Measurements from ENCODE around the gene JTB. TPM values are rescaled to one million over a fixed set of nuclear protein-coding genes. Genes with fewer than 3 reads are reported as not detected.
A peak's percentile ranks its signal among the peaks of the same experiment; 100 is the strongest.

JTB gene
- total and polyA plus RNA-seq, 9 of the 15 experiments (the other 6 are each of a cell fraction or from before 2014, with no cell fraction given) = 24.7 to 308 (median 151) TPM

GRCh38 chr1:153958961-153959260 is 18.6 kb downstream of the JTB start:
- POLR2A ChIA-PET = interaction anchor here (0.6 to 4.9 kb wide), 9 partner anchors 8 to 657 kb away, joined by 3 to 39 read pairs (median 8); partner anchors contain the start of genes CREB3L4, DENND4B, GATAD2B and RPS27
- in situ Hi-C loops (cut with MboI) (no loop called here), intact Hi-C loops (cut with micrococcal nuclease) (no loop called here)
- Histone ChIP-seq H3K4me3 (peak overlapping the region; percentile 94), H3K4me2 (ENCODE audit: insufficient read depth, low read length) (peak overlapping the region; percentile 82), H3K9ac (ENCODE audit: insufficient read depth in 1 of 2, low read depth in 2 of 2, low read length in 2 of 2) (peak overlapping the region; percentile 45 to 80; a peak in 3 of 4 replicates), H3K9me3 (replicated peaks; ENCODE audit: control insufficient read depth, insufficient read depth, low read depth, low read length) (no peaks in the 10 kb centered on the region), H3K27ac (ENCODE audit: extremely low read depth, low read depth, low read length) (peak overlapping the region; percentile 55), H3K4me1 (replicated peaks in 1 of 2; ENCODE audit: control insufficient read depth in 2 of 2, insufficient read depth in 2 of 2, low read length in 2 of 2) (peaks cover 29 to 30% of the 10 kb centered on the region in 2 experiments), H3K79me2 (ENCODE audit: control insufficient read depth, insufficient read depth, low read length) (peaks cover 65% of the 10 kb centered on the region), H3K9me1 (ENCODE audit: control insufficient read depth, insufficient read depth, low read length) (no peaks in the 10 kb centered on the region), H4K20me1 (replicated peaks; ENCODE audit: control insufficient read depth, insufficient read depth, low read length) (peaks cover 9% of the 10 kb centered on the region; the same call in 1 of the 2 replicates), H2AFZ (ENCODE audit: low read depth, low read length) (peak overlapping the region; percentile 64), H3K36me3 (ENCODE audit: control insufficient read depth, insufficient read depth, low read length) (peaks cover 35% of the 10 kb centered on the region; the same call in 2 of the 3 replicates), H3K27me3 (ENCODE audit: control insufficient read depth in 2 of 2, insufficient read depth in 2 of 2, low read length in 2 of 2) (no peaks in the 10 kb centered on the region)
- BruUV-seq (replicated peaks) = no TSS peak
- ATAC-seq (no peak), DNase-seq (ENCODE audit: extremely low read depth in 1 of 4, low spot score in 3 of 4) (no peak), FAIRE-seq (no peak)
- CTCF ChIA-PET (ENCODE audit: low intra/inter-chr PET ratio) = no interaction called here
- WGBS (ENCODE audit: insufficient coverage, low coverage, missing lambda C conversion rate) = 26% methylated on average over 4 of the region's 4 CpGs
- TF ChIP-seq CAMTA2 (CRISPR knock-in tag; conservative IDR thresholded peaks at IDR 0.05) (no peak), NR2C2 (CRISPR knock-in tag; IDR thresholded peaks at IDR 0.05) (no peak), NR2C2 (tag; IDR thresholded peaks at IDR 0.05) (0 out of 2 replicates have a peak, but pooled peaks have one; percentile 61), CLOCK (CRISPR knock-in tag; IDR thresholded peaks at IDR 0.05; ENCODE audit: borderline replicate concordance) (no peak), MEF2D (tag; conservative IDR thresholded peaks at IDR 0.05; ENCODE audit: low read depth) (no peak), ZNF639 (CRISPR knock-in tag; conservative IDR thresholded peaks at IDR 0.05 in 1 of 2, IDR thresholded peaks at IDR 0.05 in 1 of 2) (no peak), ZNF584 (CRISPR knock-in tag; IDR thresholded peaks at IDR 0.05; ENCODE audit: low read depth) (no peak), ARNT (IDR thresholded peaks at IDR 0.05) (0 out of 4 replicates have a peak, but pooled peaks of 1 of the 2 experiments have one; percentile 21), SRSF1 (IDR thresholded peaks at IDR 0.05; ENCODE audit: low read depth, low read length) (no peak), ZNF217 (CRISPR knock-in tag; IDR thresholded peaks at IDR 0.05) (no peak), AFF4 (CRISPR knock-in tag; IDR thresholded peaks at IDR 0.05) (0 out of 2 replicates have a peak, but pooled peaks have one; percentile 1), ZSCAN29 (IDR thresholded peaks at IDR 0.05) (no peak), ATF7 (IDR thresholded peaks at IDR 0.05) (no peak)
